Fibroblast of the aortic adventitia (primary cell): ENCODE data around the gene MAP3K14. TPM values are rescaled to one million over a fixed set of nuclear protein-coding genes. Genes with fewer than 3 reads are reported as not detected.

ENCODE experiments used
- DNase-seq: peaks from one replicate; pipeline ENCODE4 v3.0.0-alpha.2; 2010; ENCODE audit warnings: low read depth
- H3K4me3 ChIP-seq: 2 replicates; pipeline ENCODE4 v1.5.1; 2011; ENCODE audit warnings: low read depth, mild to moderate bottlenecking, control low read depth, low read length, moderate library complexity
- CTCF ChIP-seq: IDR thresholded peaks from 2 replicates; pipeline ENCODE4 v1.5.1; 2011; ENCODE audit warnings: mild to moderate bottlenecking, low read length, control low read depth, inconsistent platforms; ENCODE audit not compliant: insufficient read depth
- total RNA-seq: library from RNA; depleted of rRNA; stranded (reverse); fragments of >200 nt; gene quantifications from 2 replicates; pipeline ENCODE4 v1.2.3, GENCODE V29; 2012; ENCODE audit warnings: low replicate concordance

MAP3K14 gene
- total RNA-seq, 1 donor: 3.3 TPM

DNA sequence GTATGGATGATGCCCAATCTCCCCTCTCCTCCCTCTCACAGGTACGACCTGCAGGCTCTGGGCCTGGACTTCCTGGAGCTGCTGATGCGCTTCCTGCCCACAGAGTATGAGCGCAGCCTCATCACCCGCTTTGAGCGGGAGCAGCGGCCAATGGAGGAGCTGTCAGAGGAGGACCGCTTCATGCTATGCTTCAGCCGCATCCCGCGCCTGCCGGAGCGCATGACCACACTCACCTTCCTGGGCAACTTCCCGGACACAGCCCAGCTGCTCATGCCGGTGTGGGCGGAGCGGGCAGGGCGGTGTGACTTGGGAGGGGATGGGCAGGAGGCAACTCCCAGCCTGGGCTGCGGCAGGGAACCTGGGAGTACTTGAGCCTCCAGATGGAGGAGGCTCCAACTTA lies 73.1 kb downstream of the MAP3K14 start:
- no peak for TF ChIP-seq CTCF
- DNase-seq: no peak
- no peak overlapping the region for H3K4me3 ChIP-seq

DNA sequence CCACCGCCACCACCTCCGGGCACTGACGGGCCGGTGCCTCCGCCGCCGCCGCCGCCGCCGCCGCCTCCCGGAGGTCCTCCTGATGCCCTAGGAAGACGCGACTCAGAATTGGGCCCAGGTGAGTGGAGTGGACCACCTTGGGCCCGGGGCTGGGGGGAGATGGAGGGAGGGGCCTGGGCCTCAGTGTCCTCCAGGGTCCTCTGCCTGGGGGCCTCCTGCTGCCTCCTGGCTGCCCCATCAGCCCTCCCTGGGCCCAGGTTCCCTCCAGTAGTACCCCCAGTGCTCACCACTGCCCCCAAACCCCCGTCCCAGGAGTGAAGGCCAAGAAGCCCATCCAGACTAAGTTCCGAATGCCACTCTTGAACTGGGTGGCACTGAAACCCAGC lies 74.8 kb downstream of the MAP3K14 start:
- TF ChIP-seq CTCF: no peak

GRCh38 chr17:45241328-45242028 lies 75.3 kb downstream of the MAP3K14 start:
- no peak overlapping the region for H3K4me3 ChIP-seq
- DNase-seq: no peak
- TF ChIP-seq CTCF: no peak

More for the DNA sequence above, 74.8 kb downstream of the MAP3K14 start:
- DNase-seq: no peak
- H3K4me3 ChIP-seq: no peak overlapping the region

DNA sequence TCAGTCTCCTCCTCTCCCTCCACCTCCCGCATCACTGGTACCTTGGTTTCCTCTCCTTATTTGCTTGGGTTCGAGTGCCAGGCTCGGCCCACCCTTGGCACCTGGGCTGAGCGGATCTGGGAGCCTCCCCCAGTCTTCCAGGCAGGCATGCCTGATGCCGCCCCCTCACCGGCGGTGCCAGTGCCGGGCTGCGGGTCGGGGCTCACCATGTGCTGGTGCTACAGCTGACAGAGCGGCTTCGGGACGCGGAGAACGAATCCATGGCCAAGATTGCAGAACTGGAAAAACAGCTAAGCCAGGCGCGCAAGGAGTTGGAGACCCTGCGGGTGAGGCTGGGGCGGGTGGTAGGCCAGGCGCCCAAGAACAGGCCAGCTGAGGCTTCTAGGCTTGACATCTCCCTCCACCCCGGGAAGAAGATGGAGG lies 75.9 kb downstream of the MAP3K14 start:
- no peak overlapping the region for H3K4me3 ChIP-seq
- no peak for DNase-seq

DNA sequence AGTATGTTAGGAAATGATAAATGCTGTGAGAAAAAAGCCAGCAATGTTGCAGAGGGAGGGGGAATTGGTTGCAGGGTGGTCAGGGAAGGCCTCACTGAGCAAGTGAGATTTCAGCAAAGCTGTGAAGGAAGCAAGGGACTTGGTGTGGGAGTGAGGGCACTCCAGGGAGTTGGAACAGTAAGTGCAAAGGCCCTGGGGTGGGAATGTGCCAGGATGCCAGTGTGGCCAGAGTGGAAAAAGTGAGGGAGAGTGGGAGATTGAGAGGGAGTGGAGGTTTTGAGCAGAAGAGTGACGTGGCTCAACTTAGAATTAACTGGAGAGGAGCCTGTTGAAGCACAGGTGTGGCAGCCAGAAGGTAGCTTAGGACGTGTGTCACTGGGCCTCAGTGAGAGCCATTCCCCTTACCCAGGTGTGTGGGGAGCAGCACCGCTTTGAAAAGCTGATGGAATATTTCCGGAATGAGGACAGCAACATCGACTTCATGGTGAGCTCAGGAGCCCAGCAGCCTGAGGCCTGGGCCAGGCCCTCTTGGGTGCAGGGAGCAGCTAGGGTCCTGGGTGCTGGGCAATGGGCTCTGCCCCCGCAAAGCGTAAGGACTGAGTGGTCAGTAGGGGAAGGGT lies 78.6 kb downstream of the MAP3K14 start:
- no peak overlapping the region for H3K4me3 ChIP-seq
- no peak for DNase-seq
- no peak for TF ChIP-seq CTCF

More for the DNA sequence above, 75.9 kb downstream of the MAP3K14 start:
- no peak for TF ChIP-seq CTCF

DNA sequence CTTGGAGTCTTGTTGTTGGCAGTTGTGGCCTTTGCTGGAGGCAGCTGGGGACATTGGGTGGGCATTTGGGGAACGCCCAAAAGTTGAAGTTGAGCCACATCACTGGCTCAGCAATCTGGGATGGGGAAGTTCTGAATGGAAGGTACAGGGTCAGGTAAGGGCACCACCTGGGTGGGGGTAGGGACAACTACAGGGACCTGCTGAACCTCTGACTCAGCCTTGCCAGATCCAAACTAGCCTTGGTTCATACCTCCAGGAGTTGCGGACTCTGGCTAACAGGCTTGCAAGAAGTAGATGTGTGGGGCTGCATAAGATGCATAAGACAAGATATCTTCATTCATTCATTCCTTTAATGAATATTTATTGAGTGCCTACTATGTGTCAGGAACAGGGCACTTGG lies 79.1 kb downstream of the MAP3K14 start:
- H3K4me3 ChIP-seq: no peak overlapping the region
- DNase-seq: no peak
- no peak for TF ChIP-seq CTCF
